ENCODE results near the gene FNTB. TPM values are rescaled to one million over a fixed set of nuclear protein-coding genes. Genes with fewer than 3 reads are reported as not detected.

FNTB gene
- polyA plus RNA-seq, 1 donor from 2014 or later, result 6.7 TPM

DNA sequence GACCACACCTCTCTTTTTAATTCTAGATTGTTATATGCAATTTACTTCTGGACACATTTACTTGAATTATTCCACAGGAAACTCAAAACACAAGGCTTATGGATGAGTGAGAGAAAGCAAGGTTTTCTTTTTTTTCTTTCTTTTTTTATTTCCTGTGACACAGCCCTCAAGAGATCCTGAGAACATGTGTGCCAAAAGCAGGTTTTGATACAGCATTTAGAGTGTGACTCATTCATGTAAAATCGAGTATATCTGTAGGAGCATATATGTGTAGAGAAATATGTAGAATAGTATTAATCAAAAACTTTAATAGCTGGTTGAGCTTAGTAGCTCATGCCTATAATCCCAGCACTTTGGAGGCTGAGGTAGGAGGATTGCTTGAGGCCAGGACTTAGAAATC lies 120.0 kb downstream of the FNTB start:
- Histone ChIP-seq H4K20me1 (ENCODE audit: insufficient read depth) (no peaks in the 10 kb centered on the region), H2AFZ (ENCODE audit: low read depth, low read length) (no peak overlapping the region), H3K27me3 (ENCODE audit: insufficient read depth, low read depth, low read length) (no peaks in the 10 kb centered on the region), H3K27ac (ENCODE audit: low read length) (no peak overlapping the region), H3K9me2 (ENCODE audit: insufficient read depth, low read length) (no peaks in the 10 kb centered on the region), H3K9me3 (ENCODE audit: low read length) (no peaks in the 10 kb centered on the region), H3K79me2 (replicated peaks; ENCODE audit: insufficient read depth, low read length) (no peaks in the 10 kb centered on the region), H3K36me3 (ENCODE audit: insufficient read depth, low read length) (no peaks in the 10 kb centered on the region), H3K9ac (ENCODE audit: low read length) (no peak overlapping the region), H3K4me2 (ENCODE audit: low read length) (no peak overlapping the region), H3F3A (ENCODE audit: insufficient read depth, low read length, poor library complexity, severe bottlenecking) (no peaks in the 10 kb centered on the region), H3K4me3 (ENCODE audit: low read length) (no peak overlapping the region)
- TF ChIP-seq, protein P1, sequence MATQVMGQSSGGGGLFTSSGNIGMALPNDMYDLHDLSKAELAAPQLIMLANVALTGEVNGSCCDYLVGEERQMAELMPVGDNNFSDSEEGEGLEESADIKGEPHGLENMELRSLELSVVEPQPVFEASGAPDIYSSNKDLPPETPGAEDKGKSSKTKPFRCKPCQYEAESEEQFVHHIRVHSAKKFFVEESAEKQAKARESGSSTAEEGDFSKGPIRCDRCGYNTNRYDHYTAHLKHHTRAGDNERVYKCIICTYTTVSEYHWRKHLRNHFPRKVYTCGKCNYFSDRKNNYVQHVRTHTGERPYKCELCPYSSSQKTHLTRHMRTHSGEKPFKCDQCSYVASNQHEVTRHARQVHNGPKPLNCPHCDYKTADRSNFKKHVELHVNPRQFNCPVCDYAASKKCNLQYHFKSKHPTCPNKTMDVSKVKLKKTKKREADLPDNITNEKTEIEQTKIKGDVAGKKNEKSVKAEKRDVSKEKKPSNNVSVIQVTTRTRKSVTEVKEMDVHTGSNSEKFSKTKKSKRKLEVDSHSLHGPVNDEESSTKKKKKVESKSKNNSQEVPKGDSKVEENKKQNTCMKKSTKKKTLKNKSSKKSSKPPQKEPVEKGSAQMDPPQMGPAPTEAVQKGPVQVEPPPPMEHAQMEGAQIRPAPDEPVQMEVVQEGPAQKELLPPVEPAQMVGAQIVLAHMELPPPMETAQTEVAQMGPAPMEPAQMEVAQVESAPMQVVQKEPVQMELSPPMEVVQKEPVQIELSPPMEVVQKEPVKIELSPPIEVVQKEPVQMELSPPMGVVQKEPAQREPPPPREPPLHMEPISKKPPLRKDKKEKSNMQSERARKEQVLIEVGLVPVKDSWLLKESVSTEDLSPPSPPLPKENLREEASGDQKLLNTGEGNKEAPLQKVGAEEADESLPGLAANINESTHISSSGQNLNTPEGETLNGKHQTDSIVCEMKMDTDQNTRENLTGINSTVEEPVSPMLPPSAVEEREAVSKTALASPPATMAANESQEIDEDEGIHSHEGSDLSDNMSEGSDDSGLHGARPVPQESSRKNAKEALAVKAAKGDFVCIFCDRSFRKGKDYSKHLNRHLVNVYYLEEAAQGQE (IDR thresholded peaks at IDR 0.05; ENCODE audit: borderline replicate concordance), result no peak
- TF ChIP-seq, protein P2, sequence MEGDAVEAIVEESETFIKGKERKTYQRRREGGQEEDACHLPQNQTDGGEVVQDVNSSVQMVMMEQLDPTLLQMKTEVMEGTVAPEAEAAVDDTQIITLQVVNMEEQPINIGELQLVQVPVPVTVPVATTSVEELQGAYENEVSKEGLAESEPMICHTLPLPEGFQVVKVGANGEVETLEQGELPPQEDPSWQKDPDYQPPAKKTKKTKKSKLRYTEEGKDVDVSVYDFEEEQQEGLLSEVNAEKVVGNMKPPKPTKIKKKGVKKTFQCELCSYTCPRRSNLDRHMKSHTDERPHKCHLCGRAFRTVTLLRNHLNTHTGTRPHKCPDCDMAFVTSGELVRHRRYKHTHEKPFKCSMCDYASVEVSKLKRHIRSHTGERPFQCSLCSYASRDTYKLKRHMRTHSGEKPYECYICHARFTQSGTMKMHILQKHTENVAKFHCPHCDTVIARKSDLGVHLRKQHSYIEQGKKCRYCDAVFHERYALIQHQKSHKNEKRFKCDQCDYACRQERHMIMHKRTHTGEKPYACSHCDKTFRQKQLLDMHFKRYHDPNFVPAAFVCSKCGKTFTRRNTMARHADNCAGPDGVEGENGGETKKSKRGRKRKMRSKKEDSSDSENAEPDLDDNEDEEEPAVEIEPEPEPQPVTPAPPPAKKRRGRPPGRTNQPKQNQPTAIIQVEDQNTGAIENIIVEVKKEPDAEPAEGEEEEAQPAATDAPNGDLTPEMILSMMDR (IDR thresholded peaks at IDR 0.05; ENCODE audit: poor library complexity, severe bottlenecking), result no peak
- TF ChIP-seq RAD21 (conservative IDR thresholded peaks at IDR 0.05) (no peak), EZH2 (IDR thresholded peaks at IDR 0.05; ENCODE audit: borderline replicate concordance, insufficient read depth, low read length, poor library complexity, severe bottlenecking) (no peak), TAF1 (IDR thresholded peaks at IDR 0.05; ENCODE audit: low read depth) (no peak), SMC3 (conservative IDR thresholded peaks at IDR 0.05; ENCODE audit: poor library complexity) (no peak), MXI1 (conservative IDR thresholded peaks at IDR 0.05; ENCODE audit: poor library complexity, severe bottlenecking) (no peak), POLR2AphosphoS5 (IDR thresholded peaks at IDR 0.05) (no peak), EP300 (conservative IDR thresholded peaks at IDR 0.05; ENCODE audit: poor library complexity, severe bottlenecking) (no peak)

GRCh38 chr14:65107200-65107599 lies 120.5 kb downstream of the FNTB start:
- H3K27me3 ChIP-seq (ENCODE audit: insufficient read depth, low read depth, low read length), result no peaks in the 10 kb centered on the region
- no peaks in the 10 kb centered on the region for H3K36me3 ChIP-seq (ENCODE audit: insufficient read depth, low read length)
- no peaks in the 10 kb centered on the region for H3K79me2 ChIP-seq (replicated peaks; ENCODE audit: insufficient read depth, low read length)
- no peaks in the 10 kb centered on the region for H3F3A ChIP-seq (ENCODE audit: insufficient read depth, low read length, poor library complexity, severe bottlenecking)
- TF ChIP-seq EP300 (conservative IDR thresholded peaks at IDR 0.05; ENCODE audit: poor library complexity, severe bottlenecking), result no peak
- no peak for TF ChIP-seq POLR2AphosphoS5 (IDR thresholded peaks at IDR 0.05)
- TF ChIP-seq SMC3 (conservative IDR thresholded peaks at IDR 0.05; ENCODE audit: poor library complexity), result no peak
- TF ChIP-seq EZH2 (IDR thresholded peaks at IDR 0.05; ENCODE audit: borderline replicate concordance, insufficient read depth, low read length, poor library complexity, severe bottlenecking), result no peak
- TF ChIP-seq, protein P2 (IDR thresholded peaks at IDR 0.05; ENCODE audit: poor library complexity, severe bottlenecking), result no peak
- no peak for TF ChIP-seq RAD21 (conservative IDR thresholded peaks at IDR 0.05)
- TF ChIP-seq MXI1 (conservative IDR thresholded peaks at IDR 0.05; ENCODE audit: poor library complexity, severe bottlenecking), result no peak
- TF ChIP-seq, protein P1 (IDR thresholded peaks at IDR 0.05; ENCODE audit: borderline replicate concordance), result no peak
- no peak for TF ChIP-seq TAF1 (IDR thresholded peaks at IDR 0.05; ENCODE audit: low read depth)
- no peak overlapping the region for H2AFZ ChIP-seq (ENCODE audit: low read depth, low read length)
- H3K9me3 ChIP-seq (ENCODE audit: low read length), result no peaks in the 10 kb centered on the region
- no peak overlapping the region for H3K4me3 ChIP-seq (ENCODE audit: low read length)
- H3K4me2 ChIP-seq (ENCODE audit: low read length), result no peak overlapping the region
- no peak overlapping the region for H3K9ac ChIP-seq (ENCODE audit: low read length)
- no peak overlapping the region for H3K27ac ChIP-seq (ENCODE audit: low read length)
- no peaks in the 10 kb centered on the region for H4K20me1 ChIP-seq (ENCODE audit: insufficient read depth)
- no peaks in the 10 kb centered on the region for H3K9me2 ChIP-seq (ENCODE audit: insufficient read depth, low read length)
